ENCODE measurements around the gene FBRS. TPM values are rescaled to one million over a fixed set of nuclear protein-coding genes. Genes with fewer than 3 reads are reported as not detected.

Gene FBRS
- total RNA-seq, 1 experiment from 2014 or later, result 16.8 TPM

DNA sequence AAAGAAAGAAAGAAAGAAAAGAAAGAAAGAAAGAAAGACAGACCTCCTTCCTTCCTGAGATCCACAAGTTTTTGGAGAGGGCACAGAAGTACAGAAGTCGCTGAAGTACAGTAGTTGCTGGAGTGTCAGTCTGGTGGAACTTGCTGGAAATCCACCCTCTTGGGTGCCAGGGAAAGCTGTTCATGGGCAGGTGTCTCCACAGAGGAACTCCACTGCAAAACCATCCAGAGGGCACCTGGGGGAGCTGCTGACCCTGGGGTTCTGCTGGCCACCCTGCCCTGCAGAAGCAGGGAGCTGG is 11.0 kb upstream of the FBRS start:
- no peaks in the 10 kb centered on the region for H3K4me1 ChIP-seq (ENCODE audit: insufficient read depth, low read length)
- no peak overlapping the region for H3K9ac ChIP-seq (ENCODE audit: extremely low read depth, insufficient read length, low read length)
- H3K4me3 Mint-ChIP-seq, result no peak overlapping the region
- H2BK5ac ChIP-seq (ENCODE audit: insufficient read length, low read length), result no peak overlapping the region
- H3K23ac ChIP-seq (ENCODE audit: insufficient read length, low read depth, low read length), result no peak overlapping the region
- DNase-seq, result no peak
- H3K4me2 ChIP-seq (ENCODE audit: insufficient read depth, insufficient read length, low read length), result no peak overlapping the region
- no peaks in the 10 kb centered on the region for H3K9me3 Mint-ChIP-seq
- no peak overlapping the region for H3T11ph ChIP-seq (ENCODE audit: low read length)
- H3K4ac ChIP-seq (ENCODE audit: low read depth, low read length), result no peak overlapping the region
- H3K18ac ChIP-seq (ENCODE audit: insufficient read length, low read depth, low read length), result no peak overlapping the region
- TF ChIP-seq, protein P1, sequence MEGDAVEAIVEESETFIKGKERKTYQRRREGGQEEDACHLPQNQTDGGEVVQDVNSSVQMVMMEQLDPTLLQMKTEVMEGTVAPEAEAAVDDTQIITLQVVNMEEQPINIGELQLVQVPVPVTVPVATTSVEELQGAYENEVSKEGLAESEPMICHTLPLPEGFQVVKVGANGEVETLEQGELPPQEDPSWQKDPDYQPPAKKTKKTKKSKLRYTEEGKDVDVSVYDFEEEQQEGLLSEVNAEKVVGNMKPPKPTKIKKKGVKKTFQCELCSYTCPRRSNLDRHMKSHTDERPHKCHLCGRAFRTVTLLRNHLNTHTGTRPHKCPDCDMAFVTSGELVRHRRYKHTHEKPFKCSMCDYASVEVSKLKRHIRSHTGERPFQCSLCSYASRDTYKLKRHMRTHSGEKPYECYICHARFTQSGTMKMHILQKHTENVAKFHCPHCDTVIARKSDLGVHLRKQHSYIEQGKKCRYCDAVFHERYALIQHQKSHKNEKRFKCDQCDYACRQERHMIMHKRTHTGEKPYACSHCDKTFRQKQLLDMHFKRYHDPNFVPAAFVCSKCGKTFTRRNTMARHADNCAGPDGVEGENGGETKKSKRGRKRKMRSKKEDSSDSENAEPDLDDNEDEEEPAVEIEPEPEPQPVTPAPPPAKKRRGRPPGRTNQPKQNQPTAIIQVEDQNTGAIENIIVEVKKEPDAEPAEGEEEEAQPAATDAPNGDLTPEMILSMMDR (conservative IDR thresholded peaks at IDR 0.05), result no peak
- H3K36me3 Mint-ChIP-seq (ENCODE audit: insufficient read depth in 1 of 3, low read depth in 3 of 3), result no peaks in the 10 kb centered on the region
- H3K27me3 ChIP-seq (ENCODE audit: insufficient read depth, low read length), result peaks cover 4% of the 10 kb centered on the region; the same call in 1 of the 2 replicates
- H3K27ac ChIP-seq (ENCODE audit: insufficient read length, low read depth, low read length), result no peak overlapping the region
- no CpG with 5 or more reads among the region's 1 CpG for WGBS (ENCODE audit: extremely low coverage, insufficient read length, low lambda C conversion rate)
- no peak overlapping the region for H4K8ac ChIP-seq (replicated peaks; ENCODE audit: insufficient read length, low read depth, low read length)
- H3K79me2 ChIP-seq (ENCODE audit: insufficient read depth, low read length), result no peaks in the 10 kb centered on the region
- H3K9me3 ChIP-seq (ENCODE audit: control insufficient read depth, low read depth, low read length), result no peaks in the 10 kb centered on the region
- no peak overlapping the region for H2AFZ ChIP-seq (ENCODE audit: low read length)
- H4K20me1 ChIP-seq (ENCODE audit: control insufficient read depth, insufficient read depth, insufficient read length), result no peaks in the 10 kb centered on the region
- peaks cover 7 to 10% of the 10 kb centered on the region in 2 experiments; a peak in 3 of 4 replicates for H3K4me1 Mint-ChIP-seq
- no peak overlapping the region for H2BK120ac ChIP-seq (ENCODE audit: low read depth, low read length, poor library complexity, severe bottlenecking)
- H2BK12ac ChIP-seq (ENCODE audit: insufficient read length, low read depth, low read length), result no peak overlapping the region
- no peak overlapping the region for H2AK5ac ChIP-seq (ENCODE audit: insufficient read length, low read length)
- peaks cover 54% of the 10 kb centered on the region for H3K27me3 Mint-ChIP-seq (ENCODE audit: low read depth)
- H2BK15ac ChIP-seq (ENCODE audit: low read depth, low read length), result no peak overlapping the region
- H3K79me1 ChIP-seq (ENCODE audit: insufficient read depth, low read depth, low read length, poor library complexity, severe bottlenecking), result no peaks in the 10 kb centered on the region
- no peak overlapping the region for H3K56ac ChIP-seq (ENCODE audit: insufficient read length, low read depth, low read length)
- no peak overlapping the region for H2BK20ac ChIP-seq (ENCODE audit: low read depth, low read length, poor library complexity, severe bottlenecking)
- no peak overlapping the region for H3K27ac Mint-ChIP-seq
- H4K91ac ChIP-seq (ENCODE audit: insufficient read length, low read depth, low read length), result no peak overlapping the region
- peaks cover 6% of the 10 kb centered on the region for H3K23me2 ChIP-seq (ENCODE audit: insufficient read length, low read depth, low read length, poor library complexity, severe bottlenecking)
- no peak overlapping the region for H3K14ac ChIP-seq (ENCODE audit: insufficient read depth, low read length)
- H4K5ac ChIP-seq (ENCODE audit: insufficient read length, low read depth, low read length), result no peak overlapping the region

Data from H9 (cell line).